ENCODE data around the gene EPC2. TPM values are rescaled to one million over a fixed set of nuclear protein-coding genes. Genes with fewer than 3 reads are reported as not detected.

EPC2 gene
- total RNA-seq, 1 experiment from 2014 or later, result 32.4 TPM

- CTCF ChIA-PET, result no interaction called here
- no peak for TF ChIP-seq EZH2 (IDR thresholded peaks at IDR 0.05; ENCODE audit: borderline replicate concordance, low read depth, low read length, poor library complexity, severe bottlenecking)
- TF ChIP-seq, protein P1, sequence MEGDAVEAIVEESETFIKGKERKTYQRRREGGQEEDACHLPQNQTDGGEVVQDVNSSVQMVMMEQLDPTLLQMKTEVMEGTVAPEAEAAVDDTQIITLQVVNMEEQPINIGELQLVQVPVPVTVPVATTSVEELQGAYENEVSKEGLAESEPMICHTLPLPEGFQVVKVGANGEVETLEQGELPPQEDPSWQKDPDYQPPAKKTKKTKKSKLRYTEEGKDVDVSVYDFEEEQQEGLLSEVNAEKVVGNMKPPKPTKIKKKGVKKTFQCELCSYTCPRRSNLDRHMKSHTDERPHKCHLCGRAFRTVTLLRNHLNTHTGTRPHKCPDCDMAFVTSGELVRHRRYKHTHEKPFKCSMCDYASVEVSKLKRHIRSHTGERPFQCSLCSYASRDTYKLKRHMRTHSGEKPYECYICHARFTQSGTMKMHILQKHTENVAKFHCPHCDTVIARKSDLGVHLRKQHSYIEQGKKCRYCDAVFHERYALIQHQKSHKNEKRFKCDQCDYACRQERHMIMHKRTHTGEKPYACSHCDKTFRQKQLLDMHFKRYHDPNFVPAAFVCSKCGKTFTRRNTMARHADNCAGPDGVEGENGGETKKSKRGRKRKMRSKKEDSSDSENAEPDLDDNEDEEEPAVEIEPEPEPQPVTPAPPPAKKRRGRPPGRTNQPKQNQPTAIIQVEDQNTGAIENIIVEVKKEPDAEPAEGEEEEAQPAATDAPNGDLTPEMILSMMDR (conservative IDR thresholded peaks at IDR 0.05; ENCODE audit: low read depth, low read length), result no peak
- POLR2A ChIA-PET (ENCODE audit: low non-redundant PET), result no interaction called here
These were observed 150.0 kb downstream of the EPC2 start for GRCh38 chr2:148794558-148794957.

DNA sequence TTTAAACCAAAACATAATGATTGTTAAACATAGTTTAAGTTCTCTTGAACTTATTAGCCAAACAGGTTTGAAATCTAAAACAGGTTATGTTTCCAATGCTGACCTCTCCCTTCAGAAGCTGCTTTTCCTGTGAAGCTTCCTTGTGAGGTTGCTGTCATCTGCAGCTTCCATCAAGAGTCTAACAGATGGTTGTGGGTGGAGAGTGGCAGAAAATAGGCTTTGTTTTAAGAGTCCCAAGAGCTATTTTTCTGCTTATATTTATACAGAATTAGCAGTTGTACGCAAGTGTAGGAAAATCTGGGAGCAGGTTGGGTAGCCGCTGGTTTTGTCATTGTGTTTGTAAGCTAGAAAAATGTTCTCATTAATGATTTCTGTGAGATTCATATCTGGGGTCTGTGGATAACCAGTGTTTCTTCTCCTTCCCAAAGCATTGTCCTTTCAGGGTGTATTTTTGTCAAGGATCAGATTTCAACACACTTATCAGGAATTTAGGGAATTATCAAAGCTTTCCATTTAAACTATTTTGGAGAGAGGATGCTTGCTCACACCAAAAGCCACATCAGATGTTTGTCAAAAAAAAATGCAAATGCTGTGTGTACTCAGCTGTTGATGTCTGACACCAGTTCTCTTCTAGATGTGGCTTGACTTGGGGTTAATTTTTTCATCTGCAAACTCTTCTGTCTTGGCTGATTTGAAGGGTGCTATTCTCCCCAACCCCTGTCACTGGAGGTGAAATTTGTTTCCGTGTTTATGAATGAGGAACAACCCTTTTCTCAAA lies 152.4 kb downstream of the EPC2 start:
- H3K4me3 ChIP-seq (ENCODE audit: low read depth, low read length, poor library complexity, severe bottlenecking), result no peak overlapping the region
- TF ChIP-seq, protein P1 (conservative IDR thresholded peaks at IDR 0.05; ENCODE audit: low read depth, low read length), result no peak
- TF ChIP-seq EZH2 (IDR thresholded peaks at IDR 0.05; ENCODE audit: borderline replicate concordance, low read depth, low read length, poor library complexity, severe bottlenecking), result no peak
- no peaks in the 10 kb centered on the region for H3K27me3 ChIP-seq (replicated peaks; ENCODE audit: insufficient read depth, low read depth, low read length, poor library complexity)
- H3K36me3 ChIP-seq (ENCODE audit: insufficient read depth, low read length, poor library complexity, severe bottlenecking), result no peaks in the 10 kb centered on the region
- no peak for DNase-seq (ENCODE audit: low spot score)
- ChIA-PET CTCF (no interaction called here), POLR2A (ENCODE audit: low non-redundant PET) (no interaction called here)
- no peaks in the 10 kb centered on the region for H3K4me1 ChIP-seq (ENCODE audit: insufficient read depth, low read length, poor library complexity, severe bottlenecking)
- H3K27ac ChIP-seq (ENCODE audit: low read depth, low read length, poor library complexity, severe bottlenecking), result no peak overlapping the region
- no peaks in the 10 kb centered on the region for H3K9me3 ChIP-seq (ENCODE audit: low read depth, low read length, poor library complexity, severe bottlenecking)
- BruUV-seq (replicated peaks), result no TSS peak
- intact Hi-C loops (cut with micrococcal nuclease; ENCODE audit: unreplicated experiment), result no loop called here

More at GRCh38 chr2:148794558-148794957, 150.0 kb downstream of the EPC2 start:
- Histone ChIP-seq H3K4me3 (ENCODE audit: low read depth, low read length, poor library complexity, severe bottlenecking) (no peak overlapping the region), H3K27ac (ENCODE audit: low read depth, low read length, poor library complexity, severe bottlenecking) (no peak overlapping the region), H3K36me3 (ENCODE audit: insufficient read depth, low read length, poor library complexity, severe bottlenecking) (no peaks in the 10 kb centered on the region), H3K9me3 (ENCODE audit: low read depth, low read length, poor library complexity, severe bottlenecking) (no peaks in the 10 kb centered on the region), H3K27me3 (replicated peaks; ENCODE audit: insufficient read depth, low read depth, low read length, poor library complexity) (no peaks in the 10 kb centered on the region), H3K4me1 (ENCODE audit: insufficient read depth, low read length, poor library complexity, severe bottlenecking) (no peaks in the 10 kb centered on the region)
- DNase-seq (ENCODE audit: low spot score), result no peak
- BruUV-seq (replicated peaks), result no TSS peak
- intact Hi-C loops (cut with micrococcal nuclease; ENCODE audit: unreplicated experiment), result no loop called here

DNA sequence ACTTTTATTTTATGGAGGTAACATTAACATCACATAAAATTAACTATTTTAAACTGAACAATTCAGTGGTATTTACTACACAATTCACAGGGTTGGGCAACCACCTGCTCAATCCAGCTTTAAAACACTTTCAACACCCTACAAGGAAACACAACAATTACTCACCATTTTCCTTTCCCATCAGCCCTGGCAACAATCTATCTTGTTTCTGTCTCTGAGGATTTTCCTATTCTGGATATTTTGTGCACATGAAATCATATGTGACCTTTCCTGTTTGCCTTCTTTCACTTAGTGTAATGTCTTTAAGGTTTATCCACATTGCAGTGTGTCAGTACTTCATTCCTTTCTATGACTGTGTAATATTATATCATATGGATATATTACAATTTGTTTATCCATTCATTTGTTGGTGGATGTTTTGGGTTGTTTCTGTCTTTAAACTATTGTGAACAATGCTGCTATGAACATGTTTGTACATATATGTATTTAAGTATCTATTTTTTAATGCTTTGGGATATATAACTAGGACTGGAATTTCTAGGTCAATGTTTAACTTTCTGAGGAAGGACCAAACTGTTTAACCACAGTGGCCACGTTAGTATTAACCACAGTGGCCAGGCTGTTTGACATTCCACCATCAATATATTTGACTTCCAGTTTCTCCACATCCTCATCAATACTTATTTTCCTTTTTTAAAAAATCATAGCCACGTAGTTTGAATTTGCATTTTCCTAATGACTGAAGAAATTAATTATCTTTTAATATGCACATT lies 158.1 kb downstream of the EPC2 start:
- H3K4me3 ChIP-seq (ENCODE audit: low read depth, low read length, poor library complexity, severe bottlenecking), result no peak overlapping the region
- no peaks in the 10 kb centered on the region for H3K27me3 ChIP-seq (replicated peaks; ENCODE audit: insufficient read depth, low read depth, low read length, poor library complexity)
- no peaks in the 10 kb centered on the region for H3K4me1 ChIP-seq (ENCODE audit: insufficient read depth, low read length, poor library complexity, severe bottlenecking)
- intact Hi-C loops (cut with micrococcal nuclease; ENCODE audit: unreplicated experiment), result no loop called here
- no peak for TF ChIP-seq EZH2 (IDR thresholded peaks at IDR 0.05; ENCODE audit: borderline replicate concordance, low read depth, low read length, poor library complexity, severe bottlenecking)
- TF ChIP-seq, protein P1 (conservative IDR thresholded peaks at IDR 0.05; ENCODE audit: low read depth, low read length), result no peak
- H3K9me3 ChIP-seq (ENCODE audit: low read depth, low read length, poor library complexity, severe bottlenecking), result no peaks in the 10 kb centered on the region
- POLR2A ChIA-PET (ENCODE audit: low non-redundant PET), result no interaction called here
- no peak overlapping the region for H3K27ac ChIP-seq (ENCODE audit: low read depth, low read length, poor library complexity, severe bottlenecking)
- CTCF ChIA-PET, result no interaction called here
- DNase-seq (ENCODE audit: low spot score), result no peak
- H3K36me3 ChIP-seq (ENCODE audit: insufficient read depth, low read length, poor library complexity, severe bottlenecking), result no peaks in the 10 kb centered on the region
- BruUV-seq (replicated peaks), result no TSS peak
